NT2/D1 (cell line): Measurements from ENCODE around the gene OSBPL6.

Source experiments
- DNase-seq: peaks from one replicate; pipeline ENCODE4 v3.0.0-alpha.2; 2011; ENCODE audit warnings: low read depth, low spot score
- H3K27me3 ChIP-seq: 2 replicates; pipeline ENCODE4 v1.6.0; 2011; ENCODE audit warnings: mild to moderate bottlenecking; ENCODE audit not compliant: insufficient read length, insufficient read depth
- H3K36me3 ChIP-seq: 2 replicates; pipeline ENCODE4 v1.6.1; 2011; ENCODE audit warnings: mild to moderate bottlenecking, low read length, mixed read lengths; ENCODE audit not compliant: insufficient read depth, insufficient read length
- H3K4me1 ChIP-seq: 2 replicates; pipeline ENCODE4 v1.5.1; 2011; ENCODE audit not compliant: insufficient read depth, insufficient read length
- H3K4me3 ChIP-seq: 2 replicates; pipeline ENCODE4 v1.5.1; 2011; ENCODE audit warnings: low read depth; ENCODE audit not compliant: insufficient read length
- H3K9ac ChIP-seq: 2 replicates; pipeline ENCODE4 v1.6.0; 2011; ENCODE audit warnings: low read depth; ENCODE audit not compliant: insufficient read length
- H3K9me3 ChIP-seq: 2 replicates; pipeline ENCODE4 v1.5.1; 2011; ENCODE audit warnings: mild to moderate bottlenecking, low read length; ENCODE audit not compliant: insufficient read depth
- SUZ12 ChIP-seq: IDR thresholded peaks from 2 replicates; pipeline ENCODE4 v1.6.1; 2011; ENCODE audit not compliant: insufficient read length, insufficient read depth; ENCODE audit errors: extremely low read depth
- YY1 ChIP-seq: IDR thresholded peaks from 2 replicates; pipeline ENCODE4 v1.6.1; 2011; ENCODE audit not compliant: insufficient read length, insufficient read depth
- ZNF274 ChIP-seq: IDR thresholded peaks from 2 replicates; pipeline ENCODE4 v1.6.1; 2011; ENCODE audit warnings: mild to moderate bottlenecking, low read depth, low read length

The OSBPL6 gene

GRCh38 chr2:178238154-178238521 is 43.8 kb downstream of the OSBPL6 start:
- Histone ChIP-seq H3K4me3 (no peak overlapping the region), H3K9ac (no peak overlapping the region), H3K4me1 (no peaks in the 10 kb centered on the region), H3K9me3 (no peaks in the 10 kb centered on the region), H3K36me3 (peaks cover 3% of the 10 kb centered on the region), H3K27me3 (no peaks in the 10 kb centered on the region)
- DNase-seq = no peak
- TF ChIP-seq ZNF274 = no peak
- TF ChIP-seq YY1 = no peak
- TF ChIP-seq SUZ12 = no peak

DNA sequence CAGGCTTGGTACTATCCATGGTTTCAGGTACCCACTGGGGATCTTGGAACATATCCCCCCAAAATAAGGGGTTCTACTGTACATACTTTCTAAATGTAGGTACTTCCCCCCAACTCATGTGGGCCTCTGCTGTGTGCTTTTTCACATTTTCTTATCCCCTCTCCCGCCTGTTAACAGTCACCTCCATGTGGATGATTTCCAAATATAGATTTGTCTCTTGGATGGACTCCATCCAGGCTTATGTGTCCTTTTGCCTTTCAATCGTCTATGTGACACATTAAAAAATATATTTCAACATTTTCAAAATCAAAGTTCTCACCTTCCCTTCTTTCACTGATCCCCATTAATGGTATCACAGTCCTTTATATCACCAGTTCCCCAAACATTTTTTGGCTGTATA is 44.4 kb downstream of the OSBPL6 start:
- TF ChIP-seq ZNF274 (no peak), YY1 (no peak), SUZ12 (no peak)
- Histone ChIP-seq H3K27me3 (no peaks in the 10 kb centered on the region), H3K4me3 (no peak overlapping the region), H3K9me3 (no peaks in the 10 kb centered on the region), H3K36me3 (peaks cover 3% of the 10 kb centered on the region), H3K9ac (no peak overlapping the region), H3K4me1 (no peaks in the 10 kb centered on the region)
- no peak for DNase-seq

GRCh38 chr2:178241844-178242551 is 47.7 kb downstream of the OSBPL6 start:
- no peak for DNase-seq
- no peak overlapping the region for H3K4me3 ChIP-seq
- H3K9ac ChIP-seq = no peak overlapping the region
- H3K9me3 ChIP-seq = no peaks in the 10 kb centered on the region
- no peaks in the 10 kb centered on the region for H3K4me1 ChIP-seq
- TF ChIP-seq ZNF274 (no peak), YY1 (no peak), SUZ12 (no peak)
- peaks cover 3% of the 10 kb centered on the region for H3K36me3 ChIP-seq
- no peaks in the 10 kb centered on the region for H3K27me3 ChIP-seq

DNA sequence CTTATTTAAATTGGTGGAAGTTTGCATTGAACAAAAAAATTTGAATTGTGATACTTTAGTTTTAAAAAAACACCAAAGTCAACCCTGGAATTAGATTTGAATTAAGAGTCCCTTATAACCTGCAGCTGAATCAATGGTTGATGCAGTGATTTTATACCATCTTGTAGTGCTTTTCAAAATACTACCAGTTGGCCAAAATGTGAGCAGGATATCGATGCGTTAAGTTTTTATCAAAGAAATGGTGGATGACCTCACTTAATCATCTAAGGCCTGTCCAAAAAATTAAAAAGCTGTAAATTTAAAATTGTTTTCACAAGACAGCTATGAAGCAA is 48.2 kb downstream of the OSBPL6 start:
- Histone ChIP-seq H3K4me3 (no peak overlapping the region), H3K4me1 (no peaks in the 10 kb centered on the region), H3K27me3 (no peaks in the 10 kb centered on the region), H3K36me3 (peaks cover 3% of the 10 kb centered on the region), H3K9ac (no peak overlapping the region), H3K9me3 (no peaks in the 10 kb centered on the region)
- no peak for DNase-seq
- TF ChIP-seq YY1 (no peak), SUZ12 (no peak), ZNF274 (no peak)

DNA sequence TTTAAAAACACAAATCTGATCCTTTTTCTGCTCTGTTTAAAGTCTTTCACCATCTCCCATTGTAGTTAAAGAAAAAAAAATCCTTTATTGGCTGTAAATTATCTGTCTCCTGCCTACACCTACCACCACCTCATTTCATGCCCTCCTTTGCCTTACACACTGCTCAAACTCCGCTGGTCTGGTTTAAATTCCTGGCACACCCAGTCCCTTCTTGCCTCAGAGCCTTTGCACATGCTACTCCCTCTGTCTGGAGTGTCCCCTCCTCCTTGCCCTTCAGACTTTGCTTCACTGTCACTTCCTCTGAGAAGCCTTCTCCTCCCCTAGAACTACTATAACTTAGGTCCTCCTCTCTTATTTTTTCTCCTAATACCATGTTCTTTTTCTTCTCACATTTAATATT is 49.6 kb downstream of the OSBPL6 start:
- no peak for DNase-seq
- no peak overlapping the region for H3K9ac ChIP-seq
- H3K4me1 ChIP-seq = no peaks in the 10 kb centered on the region
- no peak overlapping the region for H3K4me3 ChIP-seq
- H3K9me3 ChIP-seq = no peaks in the 10 kb centered on the region
- H3K36me3 ChIP-seq = no peaks in the 10 kb centered on the region
- H3K27me3 ChIP-seq = no peaks in the 10 kb centered on the region
- no peak for TF ChIP-seq YY1
- no peak for TF ChIP-seq ZNF274
- TF ChIP-seq SUZ12 = no peak

DNA sequence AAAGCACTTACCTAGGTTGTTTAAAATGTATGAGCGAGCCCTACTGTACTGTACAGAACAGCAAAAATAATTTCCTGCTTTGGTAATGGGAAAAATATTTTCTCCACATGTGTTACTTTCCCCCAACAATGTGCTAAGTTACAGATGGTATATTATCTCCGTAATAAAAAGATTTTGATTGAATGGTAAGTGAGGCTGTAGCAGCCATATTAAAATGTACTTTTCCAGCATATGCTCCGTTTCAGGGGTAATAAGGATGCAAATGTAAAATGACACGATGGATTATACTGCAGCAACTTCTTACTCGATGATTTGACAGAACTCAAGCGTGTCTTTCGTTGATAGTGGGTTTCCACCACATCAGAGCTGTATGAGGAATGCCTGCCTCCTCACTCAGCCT is 50.5 kb downstream of the OSBPL6 start:
- no peak overlapping the region for H3K4me3 ChIP-seq
- TF ChIP-seq SUZ12 (no peak), ZNF274 (no peak), YY1 (no peak)
- H3K9me3 ChIP-seq = no peaks in the 10 kb centered on the region
- no peaks in the 10 kb centered on the region for H3K4me1 ChIP-seq
- H3K36me3 ChIP-seq = no peaks in the 10 kb centered on the region
- no peak overlapping the region for H3K9ac ChIP-seq
- no peak for DNase-seq
- H3K27me3 ChIP-seq = no peaks in the 10 kb centered on the region

GRCh38 chr2:178246696-178247095 is 52.4 kb downstream of the OSBPL6 start:
- no peaks in the 10 kb centered on the region for H3K4me1 ChIP-seq
- no peaks in the 10 kb centered on the region for H3K36me3 ChIP-seq
- H3K27me3 ChIP-seq = no peaks in the 10 kb centered on the region
- H3K9ac ChIP-seq = no peak overlapping the region
- no peaks in the 10 kb centered on the region for H3K9me3 ChIP-seq
- no peak for DNase-seq
- TF ChIP-seq SUZ12 = no peak
- no peak for TF ChIP-seq ZNF274
- TF ChIP-seq YY1 = no peak
- no peak overlapping the region for H3K4me3 ChIP-seq

DNA sequence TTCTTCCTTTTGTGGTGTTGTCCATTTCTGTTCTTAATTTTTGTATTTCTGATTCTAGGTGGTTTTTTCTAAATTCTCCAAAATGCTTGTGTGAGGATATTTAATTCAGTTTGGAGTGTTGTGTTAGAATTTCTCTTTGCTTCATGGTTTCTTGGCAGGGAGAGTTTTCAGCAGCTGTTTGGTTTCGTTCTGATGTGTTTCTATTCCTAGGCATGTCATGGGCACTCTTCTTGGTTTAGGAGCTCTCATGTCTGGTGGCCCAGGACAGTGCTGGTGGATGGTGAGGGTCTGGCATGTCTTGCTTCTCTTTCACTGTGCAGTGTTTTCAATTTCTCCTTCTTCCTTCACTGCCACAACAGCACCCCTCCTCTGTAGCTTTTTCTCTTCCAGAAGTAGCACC is 52.9 kb downstream of the OSBPL6 start:
- Histone ChIP-seq H3K27me3 (no peaks in the 10 kb centered on the region), H3K36me3 (no peaks in the 10 kb centered on the region), H3K9ac (no peak overlapping the region), H3K9me3 (no peaks in the 10 kb centered on the region), H3K4me1 (no peaks in the 10 kb centered on the region), H3K4me3 (no peak overlapping the region)
- TF ChIP-seq ZNF274 (no peak), SUZ12 (no peak), YY1 (no peak)
- DNase-seq = no peak
